Common myeloid progenitor, CD34-positive (primary cell): ENCODE results near the gene WNT9B. TPM values are rescaled to one million over a fixed set of nuclear protein-coding genes. Genes with fewer than 3 reads are reported as not detected.
A peak's percentile ranks its signal among the peaks of the same experiment; 100 is the strongest.

Experiments
- CTCF ChIA-PET: fragments of 350-600 bp; sonication (Branson Sonifier 250); formaldehyde crosslinking; loops from one replicate; lab custom pipeline; 2021; ENCODE audit warnings: antibody characterized with exemption; lab: Charles Lee
- POLR2A ChIA-PET: fragments of 350-600 bp; sonication (Branson Sonifier 250); formaldehyde crosslinking; loops from one replicate; lab custom pipeline; 2021; ENCODE audit warnings: antibody characterized with exemption; lab: Charles Lee
- DNase-seq, 3 donors: peaks; one replicate each; pipeline versions ENCODE4 v3.0.0 to v3.0.0-alpha.2; 2013
- H3K27ac ChIP-seq, 2 experiments: 1 replicate in 1 of 2; 2 replicates in 1 of 2; pipeline ENCODE4 v1.7.0; 2013; ENCODE audit warnings: inconsistent platforms in 2 of 2, low read length in 2 of 2, mild to moderate bottlenecking in 2 of 2, low read depth in 1 of 2, moderate library complexity in 1 of 2; ENCODE audit not compliant: severe bottlenecking in 2 of 2, insufficient read depth in 1 of 2, poor library complexity in 1 of 2
- H3K27me3 ChIP-seq, 5 experiments: replicated peaks in 2 of 5; 1 replicate in 3 of 5; 2 replicates in 2 of 5; pipeline versions ENCODE4 v1.6.1 to v1.7.0; 2013; ENCODE audit warnings: low read length in 4 of 5, mild to moderate bottlenecking in 2 of 5, moderate library complexity in 2 of 5, inconsistent platforms in 1 of 5; ENCODE audit not compliant: insufficient read depth in 5 of 5, control insufficient read depth in 4 of 5
- H3K36me3 ChIP-seq, 4 experiments: 1 replicate in 2 of 4; 2 replicates in 2 of 4; pipeline versions ENCODE4 v1.6.1 to v1.7.0; 2013; ENCODE audit warnings: low read length in 3 of 4, control low read depth in 1 of 4, mild to moderate bottlenecking in 1 of 4; ENCODE audit not compliant: control insufficient read depth in 4 of 4, insufficient read depth in 4 of 4
- H3K4me1 ChIP-seq, 4 experiments: 1 replicate in 3 of 4; 2 replicates in 1 of 4; pipeline versions ENCODE4 v1.6.1 to v1.7.1; 2013; ENCODE audit warnings: low read length in 3 of 4, mild to moderate bottlenecking in 3 of 4, control low read depth in 1 of 4, inconsistent platforms in 1 of 4, moderate library complexity in 1 of 4; ENCODE audit not compliant: control insufficient read depth in 4 of 4, insufficient read depth in 4 of 4; ENCODE audit errors: control extremely low read depth in 1 of 4
- H3K4me3 ChIP-seq, 7 experiments: 1 replicate in 4 of 7; 2 replicates in 3 of 7; pipeline versions ENCODE4 v1.5.1 to v1.7.0; 2013; ENCODE audit warnings: mild to moderate bottlenecking in 7 of 7, low read length in 6 of 7, moderate library complexity in 6 of 7, inconsistent platforms in 2 of 7, low read depth in 2 of 7, control low read depth in 1 of 7; ENCODE audit not compliant: insufficient read depth in 4 of 7, control insufficient read depth in 1 of 7; ENCODE audit errors: extremely low read depth in 1 of 7
- H3K9me3 ChIP-seq, 5 experiments: 1 replicate in 4 of 5; 2 replicates in 1 of 5; pipeline versions ENCODE4 v1.6.1 to v1.7.1; 2013; ENCODE audit warnings: low read length in 4 of 5, mild to moderate bottlenecking in 2 of 5, inconsistent platforms in 1 of 5, low read depth in 1 of 5, moderate library complexity in 1 of 5; ENCODE audit not compliant: control insufficient read depth in 4 of 5, insufficient read depth in 2 of 5; ENCODE audit errors: control extremely low read depth in 1 of 5
- WGBS: methylation state at CpG from one replicate; pipeline ENCODE4 v1.1.5; 2013; ENCODE audit not compliant: insufficient coverage; 5-methylcytosine and 5-hydroxymethylcytosine counted together
- polyA plus RNA-seq: library from polyadenylated mRNA; unstranded; fragments of 120-200 nt; gene quantifications from one replicate; pipeline ENCODE4 v1.2.1, GENCODE V29; 2013

WNT9B gene
- not detected for polyA plus RNA-seq

GRCh38 chr17:46851029-46851741, at the start of gene WNT9B:
TSS of gene WNT9B (plus strand) at chr17:46851583. CDS start at chr17:46851639, 56 bp downstream.
- ChIA-PET CTCF (interaction anchor here (1.0 kb wide), 1 partner anchor 16 kb away, joined by 3 read pairs; no protein-coding TSS in a partner anchor), POLR2A (no interaction called here)
- Histone ChIP-seq H3K27me3 (peaks cover 4 to 63% (median 27%) of the 10 kb centered on the region in 5 experiments), H3K36me3 (no peaks in the 10 kb centered on the region), H3K9me3 (no peaks in the 10 kb centered on the region), H3K4me1 (peaks cover 0 to 15% (median 10%) of the 10 kb centered on the region in 4 experiments), H3K4me3 (peak within 1 kb of the TSS in 6 of 7 experiments; percentile 15 to 67 (median 46)), H3K27ac (no peak within 1 kb of the TSS)
- WGBS = 3% methylated on average over 32 of the region's 75 CpGs
- DNase-seq = peak; percentile 29 to 53 (median 41)

- Histone ChIP-seq H3K9me3 (no peaks in the 10 kb centered on the region), H3K27me3 (peaks cover 0 to 2% (median 0%) of the 10 kb centered on the region in 5 experiments), H3K36me3 (no peaks in the 10 kb centered on the region), H3K4me3 (no peak overlapping the region), H3K27ac (no peak overlapping the region), H3K4me1 (no peaks in the 10 kb centered on the region)
- DNase-seq = no peak
- ChIA-PET CTCF (interaction anchor here (1.0 kb wide), 1 partner anchor 9 kb away, joined by 3 read pairs; no protein-coding TSS in a partner anchor), POLR2A (no interaction called here)
- 100% methylated on average over 3 of the region's 7 CpGs for WGBS
Measured at GRCh38 chr17:46802800-46803199, 48.6 kb upstream of the WNT9B start.

GRCh38 chr17:46803544-46803943, 47.8 kb upstream of the WNT9B start:
- Histone ChIP-seq H3K36me3 (no peaks in the 10 kb centered on the region), H3K27me3 (peaks cover 0 to 2% (median 0%) of the 10 kb centered on the region in 5 experiments), H3K4me1 (no peaks in the 10 kb centered on the region), H3K4me3 (no peak overlapping the region), H3K27ac (no peak overlapping the region), H3K9me3 (no peaks in the 10 kb centered on the region)
- 91% methylated on average over 5 of the region's 5 CpGs for WGBS
- CTCF ChIA-PET = interaction anchor here (1.0 kb wide), 1 partner anchor 9 kb away, joined by 3 read pairs; no protein-coding TSS in a partner anchor
- no peak for DNase-seq
- POLR2A ChIA-PET = no interaction called here

- POLR2A ChIA-PET = no interaction called here
- WGBS = 100% methylated on average over 5 of the region's 6 CpGs
- H3K27ac ChIP-seq = no peak overlapping the region
- no peaks in the 10 kb centered on the region for H3K36me3 ChIP-seq
- CTCF ChIA-PET = no interaction called here
- no peaks in the 10 kb centered on the region for H3K4me1 ChIP-seq
- H3K4me3 ChIP-seq = no peak overlapping the region
- peaks cover 0 to 2% (median 0%) of the 10 kb centered on the region in 5 experiments for H3K27me3 ChIP-seq
- H3K9me3 ChIP-seq = no peaks in the 10 kb centered on the region
- no peak for DNase-seq
Measured at GRCh38 chr17:46805771-46806170, 45.6 kb upstream of the WNT9B start.

- no peaks in the 10 kb centered on the region for H3K9me3 ChIP-seq
- peaks cover 0 to 16% (median 11%) of the 10 kb centered on the region in 5 experiments for H3K27me3 ChIP-seq
- 95% methylated on average over 7 of the region's 8 CpGs for WGBS
- H3K4me1 ChIP-seq = no peaks in the 10 kb centered on the region
- POLR2A ChIA-PET = interaction anchor here (0.5 kb wide), 1 partner anchor 150 kb away, joined by 3 read pairs; no protein-coding TSS in a partner anchor
- H3K27ac ChIP-seq = no peak overlapping the region
- CTCF ChIA-PET = no interaction called here
- H3K36me3 ChIP-seq = no peaks in the 10 kb centered on the region
- DNase-seq = no peak
- no peak overlapping the region for H3K4me3 ChIP-seq
Measured at GRCh38 chr17:46809110-46809571, 42.2 kb upstream of the WNT9B start.

GRCh38 chr17:46810837-46811236, 40.5 kb upstream of the WNT9B start:
- Histone ChIP-seq H3K9me3 (no peaks in the 10 kb centered on the region), H3K4me3 (no peak overlapping the region), H3K36me3 (no peaks in the 10 kb centered on the region), H3K4me1 (no peaks in the 10 kb centered on the region), H3K27me3 (peaks cover 0 to 32% (median 18%) of the 10 kb centered on the region in 5 experiments), H3K27ac (no peak overlapping the region)
- ChIA-PET POLR2A (no interaction called here), CTCF (interaction anchor here (1.2 to 1.6 kb wide), 2 partner anchors 24 to 32 kb away, joined by 3 read pairs; no protein-coding TSS in a partner anchor)
- no peak for DNase-seq
- 92% methylated on average over 3 of the region's 10 CpGs for WGBS
